ENCODE data around the gene ANO3. TPM values are rescaled to one million over a fixed set of nuclear protein-coding genes. Genes with fewer than 3 reads are reported as not detected.

ANO3 gene
- total and polyA plus RNA-seq, 2 donors (not counting 3 experiments of a cell fraction or from before 2014, with no cell fraction given), result not detected

- no peaks in the 10 kb centered on the region for H3K4me1 ChIP-seq (ENCODE audit: control insufficient read depth, extremely low read depth, insufficient read depth, low read length)
- H3K4me2 ChIP-seq (ENCODE audit: insufficient read depth, low read length), result no peak overlapping the region
- H4K20me1 ChIP-seq (replicated peaks; ENCODE audit: control insufficient read depth, extremely low read depth, insufficient read depth, low read length), result no peaks in the 10 kb centered on the region
- H3K9ac ChIP-seq (replicated peaks; ENCODE audit: extremely low read depth, insufficient read depth, low read length), result no peak overlapping the region
- H3K79me2 ChIP-seq (ENCODE audit: control insufficient read depth, insufficient read depth, low read length), result no peaks in the 10 kb centered on the region
- no TSS peak for BruUV-seq (replicated peaks)
- H2AFZ ChIP-seq (ENCODE audit: low read depth, low read length), result no peak overlapping the region
- dilution Hi-C loops (cut with MboI; ENCODE audit: extremely low pct_ligation_motif_present, low sequenced_read_pairs), result no loop called here
- no peak overlapping the region for H3K4me3 ChIP-seq (replicated peaks in 1 of 3; ENCODE audit: insufficient read depth in 1 of 3, low read depth in 1 of 3, low read length in 3 of 3)
- POLR2A ChIA-PET, result no interaction called here
- intact Hi-C loops (cut with micrococcal nuclease), result no loop called here
- no peaks in the 10 kb centered on the region for H3K36me3 ChIP-seq (ENCODE audit: control insufficient read depth in 2 of 2, extremely low read depth in 1 of 2, insufficient read depth in 2 of 2, low read length in 2 of 2)
- H3K27ac ChIP-seq (ENCODE audit: insufficient read depth, low read depth, low read length), result no peak overlapping the region
- no peaks in the 10 kb centered on the region for H3K9me3 ChIP-seq (replicated peaks; ENCODE audit: control insufficient read depth, insufficient read depth, low read length)
- no peak for TF ChIP-seq POLR2A (IDR thresholded peaks at IDR 0.05; ENCODE audit: low read depth, low read length)
- TF ChIP-seq MYC (IDR thresholded peaks at IDR 0.05; ENCODE audit: low read depth, low read length), result no peak
- no peak for TF ChIP-seq POLR2AphosphoS5 (IDR thresholded peaks at IDR 0.05; ENCODE audit: insufficient read depth, low read depth, low read length)
- TF ChIP-seq MAX (IDR thresholded peaks at IDR 0.05; ENCODE audit: insufficient read depth, insufficient read length), result no peak
- no peak for TF ChIP-seq JUN (IDR thresholded peaks at IDR 0.05; ENCODE audit: borderline replicate concordance, insufficient read depth, insufficient read length, low read depth)
- no peak for TF ChIP-seq GATA2 (IDR thresholded peaks at IDR 0.05; ENCODE audit: insufficient read depth, insufficient read length, low read depth, low read length)
- TF ChIP-seq EZH2 (IDR thresholded peaks at IDR 0.05; ENCODE audit: borderline replicate concordance, low read depth, low read length, severe bottlenecking), result no peak
- no peak for TF ChIP-seq FOS (IDR thresholded peaks at IDR 0.05; ENCODE audit: borderline replicate concordance, insufficient read depth, low read length)
- TF ChIP-seq CTCF (IDR thresholded peaks at IDR 0.05; ENCODE audit: extremely low read depth in 1 of 2, insufficient read depth in 1 of 2, low read depth in 1 of 2, low read length in 2 of 2), result no peak
- CTCF ChIA-PET, result no interaction called here
- FAIRE-seq, result no peak
- H3K27me3 ChIP-seq (ENCODE audit: control insufficient read depth in 2 of 2, insufficient read depth in 2 of 2, low read length in 2 of 2), result no peaks in the 10 kb centered on the region
- no peak for DNase-seq (ENCODE audit: low read depth, low spot score)
- no peaks in the 10 kb centered on the region for H3K9me1 ChIP-seq (replicated peaks; ENCODE audit: control insufficient read depth, extremely low read depth, insufficient read depth, low read length)
These were observed 81.0 kb downstream of the ANO3 start for GRCh38 chr11:26412955-26413354.

Measured in endothelial cell of umbilical vein (primary cell).